ENCODE results near the gene SDK1.
A peak's percentile ranks its signal among the peaks of the same experiment; 100 is the strongest.
"Not testable (repeated sequence)": the region's sequence is repeated elsewhere in the genome, so short reads cannot be mapped to it uniquely, and the experiment has no call there.

SDK1 gene

GRCh38 chr7:3552499-3552898 is 251.4 kb downstream of the SDK1 start:
- intact Hi-C loops (cut with DNase I) = no loop called here

GRCh38 chr7:3558400-3558799 is 257.3 kb downstream of the SDK1 start:
- intact Hi-C loops (cut with DNase I) = no loop called here

More at GRCh38 chr7:3552499-3552898, 251.4 kb downstream of the SDK1 start:
- DNase-seq = no peak

GRCh38 chr7:3559278-3559677 is 258.2 kb downstream of the SDK1 start:
- intact Hi-C loops (cut with DNase I) = no loop called here
- DNase-seq = peak in 1 of 42 donors; percentile 4

More at GRCh38 chr7:3558400-3558799, 257.3 kb downstream of the SDK1 start:
- no peak for DNase-seq

GRCh38 chr7:3560495-3560894 is 259.4 kb downstream of the SDK1 start:
- DNase-seq = no peak
- intact Hi-C loops (cut with DNase I) = no loop called here

- no peak for DNase-seq
- intact Hi-C loops (cut with DNase I) = no loop called here
Observed at GRCh38 chr7:3561932-3562331, 260.9 kb downstream of the SDK1 start.

- intact Hi-C loops (cut with DNase I) = no loop called here
Observed at GRCh38 chr7:3564231-3564630, 263.2 kb downstream of the SDK1 start.

GRCh38 chr7:3568516-3568915 is 267.5 kb downstream of the SDK1 start:
- no peak for DNase-seq
- intact Hi-C loops (cut with DNase I) = no loop called here

More at GRCh38 chr7:3564231-3564630, 263.2 kb downstream of the SDK1 start:
- DNase-seq = no peak

- intact Hi-C loops (cut with DNase I) = no loop called here
Observed at GRCh38 chr7:3569643-3570042, 268.6 kb downstream of the SDK1 start.

GRCh38 chr7:3573151-3573550 is 272.1 kb downstream of the SDK1 start:
- no peak for DNase-seq
- intact Hi-C loops (cut with DNase I) = no loop called here

More at GRCh38 chr7:3569643-3570042, 268.6 kb downstream of the SDK1 start:
- no peak for DNase-seq

GRCh38 chr7:3574386-3574785 is 273.3 kb downstream of the SDK1 start:
- intact Hi-C loops (cut with DNase I) = no loop called here
- no peak for DNase-seq

GRCh38 chr7:3575753-3576531 is 274.9 kb downstream of the SDK1 start:
- no peak for DNase-seq
- intact Hi-C loops (cut with DNase I) = no loop called here

GRCh38 chr7:3578399-3578798 is 277.3 kb downstream of the SDK1 start:
- intact Hi-C loops (cut with DNase I) = no loop called here
- DNase-seq = no peak

GRCh38 chr7:3579638-3580219 is 278.7 kb downstream of the SDK1 start:
- DNase-seq = no peak
- intact Hi-C loops (cut with DNase I) = no loop called here

GRCh38 chr7:3582145-3582544 is 281.1 kb downstream of the SDK1 start:
- DNase-seq; intact Hi-C loops (cut with DNase I): not testable (repeated sequence)

- DNase-seq = no peak
- intact Hi-C loops (cut with DNase I) = no loop called here
Observed at GRCh38 chr7:3585826-3586225, 284.8 kb downstream of the SDK1 start.

GRCh38 chr7:3588341-3588740 is 287.3 kb downstream of the SDK1 start:
- intact Hi-C loops (cut with DNase I) = no loop called here
- DNase-seq = no peak

- intact Hi-C loops (cut with DNase I) = no loop called here
- no peak for DNase-seq
Observed at GRCh38 chr7:3589752-3590151, 288.7 kb downstream of the SDK1 start.

- intact Hi-C loops (cut with DNase I) = no loop called here
- no peak for DNase-seq
Observed at GRCh38 chr7:3591219-3591618, 290.2 kb downstream of the SDK1 start.

- DNase-seq = no peak
- intact Hi-C loops (cut with DNase I) = no loop called here
Observed at GRCh38 chr7:3591944-3592343, 290.9 kb downstream of the SDK1 start.

GRCh38 chr7:3592401-3593134 is 291.5 kb downstream of the SDK1 start:
- intact Hi-C loops (cut with DNase I) = no loop called here
- no peak for DNase-seq
